GM12878 (cell line): Measurements from ENCODE around the gene FAM83G. TPM values are rescaled to one million over a fixed set of nuclear protein-coding genes. Genes with fewer than 3 reads are reported as not detected.

Experiments
- ATAC-seq: fragments of 200-7000 bp; cut with Tn5 transposase; 3 replicates; pipeline ENCODE4 v1.9.1; 2020; ENCODE audit warnings: mild to moderate bottlenecking, moderate library complexity
- BruUV-seq: library from RNA; stranded (reverse); fragments of 400-500 nt; replicated peaks from 2 replicates; lab custom pipeline; 2021; lab: Mats Ljungman, UMichigan
- CTCF ChIA-PET: fragments of 300-600 bp; sonication (Branson Sonifier 250); formaldehyde crosslinking; extraction: SDS; loops from one replicate; lab custom pipeline; 2021; ENCODE audit warnings: inconsistent platforms; lab: Yijun Ruan, JAX
- POLR2A ChIA-PET: fragments of 350-600 bp; formaldehyde crosslinking; extraction: SDS; loops from one replicate; lab custom pipeline; 2021; ENCODE audit warnings: inconsistent platforms; lab: Charles Lee
- RAD21 ChIA-PET: fragments of 300-600 bp; sonication (Branson Sonifier 250); formaldehyde crosslinking; loops from one replicate; lab custom pipeline; 2023; ENCODE audit warnings: antibody characterized with exemption; ENCODE audit not compliant: unreplicated experiment; lab: Charles Lee
- SMC1A ChIA-PET: fragments of 300-600 bp; sonication (Branson Sonifier 250); formaldehyde crosslinking; loops from one replicate; lab custom pipeline; 2023; ENCODE audit not compliant: unreplicated experiment, uncharacterized antibody; lab: Charles Lee
- DNase-seq: peaks from one replicate; pipeline ENCODE4 v3.0.0-alpha.2; 2011; ENCODE audit warnings: low read depth, low spot score
- FAIRE-seq: peaks from 3 replicates; lab custom pipeline; 2011; peaks lifted over from hg19 to GRCh38; lab: Jason Lieb, UNC
- H2AFZ ChIP-seq: 2 replicates; pipeline ENCODE4 v1.6.0; 2011; ENCODE audit warnings: low read depth, low read length, control low read depth; ENCODE audit not compliant: control insufficient read depth
- H3K27ac ChIP-seq: 2 replicates; pipeline ENCODE4 v1.5.1; 2011; ENCODE audit warnings: control low read depth; ENCODE audit not compliant: control insufficient read depth, insufficient read depth
- H3K27me3 ChIP-seq, 2 experiments: replicated peaks in 1 of 2; 2 replicates each; pipeline versions ENCODE4 v1.6.0 to v1.6.1; 2011; ENCODE audit warnings: low read length in 1 of 2; ENCODE audit not compliant: control insufficient read depth in 2 of 2, insufficient read depth in 2 of 2
- H3K36me3 ChIP-seq, 2 experiments: 2 replicates each; pipeline ENCODE4 v1.5.1; 2011; ENCODE audit warnings: low read length in 1 of 2; ENCODE audit not compliant: control insufficient read depth in 2 of 2, insufficient read depth in 2 of 2
- H3K4me1 ChIP-seq: 2 replicates; pipeline ENCODE4 v1.6.1; 2011; ENCODE audit warnings: mild to moderate bottlenecking, low read length, moderate library complexity, mixed read lengths; ENCODE audit not compliant: control insufficient read depth, insufficient read depth
- H3K4me2 ChIP-seq: 2 replicates; pipeline ENCODE4 v1.6.0; 2011; ENCODE audit warnings: control low read depth; ENCODE audit not compliant: control insufficient read depth, insufficient read depth
- H3K4me3 ChIP-seq: fragments of 200-600 bp; sonication (generic); 2 replicates; pipeline ENCODE4 v1.5.1; 2016
- H3K79me2 ChIP-seq: 2 replicates; pipeline ENCODE4 v1.6.0; 2011; ENCODE audit warnings: low read length; ENCODE audit not compliant: control insufficient read depth, insufficient read depth
- H3K9ac ChIP-seq: 2 replicates; pipeline ENCODE4 v1.8.0; 2011; ENCODE audit warnings: low read length, control low read depth, mixed read lengths; ENCODE audit not compliant: control insufficient read depth, insufficient read depth
- H3K9me3 ChIP-seq: replicated peaks from 3 replicates; pipeline ENCODE4 v1.5.1; 2011; ENCODE audit warnings: mild to moderate bottlenecking, low read length; ENCODE audit not compliant: control insufficient read depth, insufficient read depth
- H4K20me1 ChIP-seq: 2 replicates; pipeline ENCODE4 v1.6.0; 2011; ENCODE audit not compliant: control insufficient read depth, insufficient read depth
- HCFC1 ChIP-seq: fragments of 150-350 bp; IDR thresholded peaks from 2 replicates; pipeline ENCODE4 v1.6.1; 2014; ENCODE audit warnings: low read length
- POLR2AphosphoS2 ChIP-seq: IDR thresholded peaks from 2 replicates; pipeline ENCODE4 v1.6.1; 2011; ENCODE audit warnings: low read depth, mild to moderate bottlenecking, low read length, improper control_type of control experiment, moderate library complexity
- RBBP5 ChIP-seq: fragments of 200-600 bp; sonication (generic); conservative IDR thresholded peaks from 2 replicates; pipeline ENCODE4 v1.6.1; 2016
- SMARCA5 ChIP-seq: fragments of 450-650 bp; IDR thresholded peaks from 2 replicates; pipeline ENCODE4 v1.6.1; 2017; ENCODE audit warnings: mild to moderate bottlenecking
- SUPT20H ChIP-seq: IDR thresholded peaks from 2 replicates; pipeline ENCODE4 v1.6.1; 2011; ENCODE audit warnings: low read depth, mild to moderate bottlenecking, low read length, moderate library complexity, borderline replicate concordance; ENCODE audit not compliant: control insufficient read depth
- ZNF207 ChIP-seq: fragments of 450-650 bp; IDR thresholded peaks from 2 replicates; pipeline ENCODE4 v1.6.1; 2014; ENCODE audit warnings: antibody characterized with exemption, mild to moderate bottlenecking, borderline replicate concordance
- ZNF622 ChIP-seq: fragments of 450-650 bp; IDR thresholded peaks from 2 replicates; pipeline ENCODE4 v1.6.1; 2017; ENCODE audit warnings: mild to moderate bottlenecking, inconsistent platforms
- WGBS: methylation state at CpG from one replicate; pipeline ENCODE4 v1.1.6; 2016; ENCODE audit warnings: low lambda C conversion rate; ENCODE audit not compliant: insufficient replicate concordance, insufficient coverage; ENCODE audit errors: missing lambda C conversion rate; 5-methylcytosine and 5-hydroxymethylcytosine counted together
- in situ Hi-C: fragments of 300-500 bp; cut with MboI; formaldehyde crosslinking; loops from 9 replicates; pipeline ENCODE4 v1.14.3; 2018; ENCODE audit warnings: mixed read lengths
- intact Hi-C: fragments of 100-400 bp; cut with micrococcal nuclease; formaldehyde crosslinking; loops from one replicate; pipeline ENCODE4 v1.14.2; 2022; ENCODE audit not compliant: unreplicated experiment
- polyA plus RNA-seq, 11 experiments: library from polyadenylated mRNA; depleted of rRNA in 4 of 11; unstranded in 6 of 11; stranded (reverse) in 5 of 11; fragments of >200 nt; fragmentation: Nextera tagmentation in 4 of 11; fragmentation: Illumina TruSeq in 1 of 11; extraction: Ambion mirVana in 4 of 11; extraction: Trizol in 1 of 11; gene quantifications; 1 replicate in 1 of 11; 2 replicates in 10 of 11; pipeline versions ENCODE4 v1.2.1 to v1.2.3, GENCODE V29; 2011 to 2016; ENCODE audit warnings: inconsistent platforms in 2 of 11, missing spikeins in 2 of 11, low read depth in 1 of 11
- total RNA-seq, 4 experiments: library from RNA; depleted of rRNA in 3 of 4; stranded (reverse); fragments of >200 nt in 3 of 4; fragmentation: Illumina TruSeq in 1 of 4; extraction: Trizol in 1 of 4; gene quantifications; 2 replicates each; pipeline versions ENCODE4 v1.2.1 to v1.2.3, GENCODE V29; 2013 to 2021
- TF ChIP-seq, protein P1 (sequence below): IDR thresholded peaks from 2 replicates; pipeline ENCODE4 v1.6.1; 2012; ENCODE audit warnings: low read depth, low read length, improper control_type of control experiment
- TF ChIP-seq, protein P2 (sequence below): fragments of 150-350 bp; IDR thresholded peaks from 2 replicates; pipeline ENCODE4 v1.6.1; 2016; ENCODE audit warnings: low read depth, low read length
- TF ChIP-seq, protein P3 (sequence below): IDR thresholded peaks from 2 replicates; pipeline ENCODE4 v1.6.1; 2012; ENCODE audit warnings: low read depth, low read length, improper control_type of control experiment
- TF ChIP-seq, protein P4 (sequence below): IDR thresholded peaks from 2 replicates; pipeline ENCODE4 v1.6.1; 2011; ENCODE audit warnings: borderline replicate concordance, low read depth, mild to moderate bottlenecking, moderate library complexity, mixed read lengths, low read length; ENCODE audit not compliant: insufficient read depth; ENCODE audit errors: extremely low read length

The FAM83G gene
- total and polyA plus RNA-seq, 10 of the 15 experiments (the other 5 are each of a cell fraction or from before 2014, with no cell fraction given) = 0.03 to 16.7 (median 6.5) TPM

DNA sequence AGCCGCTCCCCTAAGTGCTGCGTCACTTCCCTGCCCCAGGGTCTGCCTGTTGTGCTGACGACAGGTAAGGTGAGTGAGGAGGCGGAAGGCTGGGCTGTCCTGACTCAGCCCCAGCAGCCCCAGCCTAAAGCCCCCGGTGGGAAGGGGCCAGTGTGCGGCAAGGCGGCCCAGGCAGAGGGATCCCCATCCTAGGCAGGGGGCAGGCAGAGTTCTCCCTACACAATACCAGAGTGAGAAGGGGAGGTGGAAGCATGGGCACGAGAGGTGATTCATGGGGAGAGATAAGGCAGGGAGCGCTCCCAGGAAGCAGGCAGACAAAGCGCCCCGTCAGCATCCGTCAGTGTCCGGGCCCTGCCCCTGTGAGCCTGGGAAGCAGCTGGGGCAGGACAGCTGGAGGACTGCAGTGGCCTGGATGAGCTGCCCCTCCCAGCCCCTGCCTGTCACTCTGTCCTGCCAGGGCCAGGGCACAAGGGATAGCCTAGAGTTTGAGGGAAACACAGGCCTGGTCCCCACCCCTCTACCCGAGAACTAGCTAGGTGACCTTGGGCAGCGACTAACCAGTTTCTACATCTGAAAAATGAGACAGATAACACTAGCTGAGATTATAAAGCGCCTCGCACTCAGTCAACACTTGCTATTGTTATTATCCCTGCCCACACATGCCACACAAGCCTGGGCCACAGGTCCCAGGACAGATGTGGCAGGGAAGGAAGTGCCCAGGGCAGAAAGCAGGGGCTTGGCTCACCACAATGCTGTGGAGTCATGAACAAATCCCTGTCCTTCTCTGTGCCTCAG is 3.8 kb downstream of the FAM83G start (continued):
- TF ChIP-seq, protein P1, sequence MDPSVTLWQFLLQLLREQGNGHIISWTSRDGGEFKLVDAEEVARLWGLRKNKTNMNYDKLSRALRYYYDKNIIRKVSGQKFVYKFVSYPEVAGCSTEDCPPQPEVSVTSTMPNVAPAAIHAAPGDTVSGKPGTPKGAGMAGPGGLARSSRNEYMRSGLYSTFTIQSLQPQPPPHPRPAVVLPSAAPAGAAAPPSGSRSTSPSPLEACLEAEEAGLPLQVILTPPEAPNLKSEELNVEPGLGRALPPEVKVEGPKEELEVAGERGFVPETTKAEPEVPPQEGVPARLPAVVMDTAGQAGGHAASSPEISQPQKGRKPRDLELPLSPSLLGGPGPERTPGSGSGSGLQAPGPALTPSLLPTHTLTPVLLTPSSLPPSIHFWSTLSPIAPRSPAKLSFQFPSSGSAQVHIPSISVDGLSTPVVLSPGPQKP = no peak
- no peak for TF ChIP-seq SMARCA5
- no peak for TF ChIP-seq ZNF207
- no peak for TF ChIP-seq RBBP5
- TF ChIP-seq SUPT20H = no peak

DNA sequence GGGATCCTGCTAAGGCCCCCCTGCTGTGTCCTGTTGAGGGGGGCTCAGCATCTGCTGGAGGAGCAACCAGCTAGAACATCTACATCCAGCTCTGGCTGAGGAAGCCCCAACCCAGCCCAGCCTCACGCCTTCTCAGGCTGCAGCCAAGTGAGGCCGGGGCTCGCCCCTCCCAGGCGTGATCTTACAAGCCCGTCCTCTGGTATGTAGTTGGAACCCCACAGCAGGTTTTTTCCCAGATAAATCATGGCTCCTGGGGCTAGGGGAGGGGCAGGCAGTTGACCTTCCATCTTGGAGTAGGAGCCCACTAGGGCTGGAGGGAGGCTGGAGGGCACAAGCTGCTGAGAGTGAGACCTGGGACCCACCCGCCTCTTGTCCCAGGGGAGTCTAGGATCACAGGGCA is 4.7 kb downstream of the FAM83G start:
- no peak for FAIRE-seq
- no peak overlapping the region for H3K4me2 ChIP-seq
- BruUV-seq = no TSS peak

More for the DNA sequence above, 4.7 kb downstream of the FAM83G start:
- ATAC-seq (no peak), DNase-seq (no peak)
- ChIA-PET POLR2A (no interaction called here), CTCF (no interaction called here), SMC1A (no interaction called here), RAD21 (interaction anchor here (1.4 kb wide), 1 partner anchor 39 kb away, joined by 5 read pairs; no protein-coding TSS in a partner anchor)
- peaks cover 6% of the 10 kb centered on the region; the same call in 2 of the 3 replicates for H3K9me3 ChIP-seq
- no peak overlapping the region for H2AFZ ChIP-seq
- intact Hi-C loops = no loop called here
- no peak overlapping the region for H3K27ac ChIP-seq
- WGBS = 81% methylated on average over 6 of the region's 6 CpGs
- H3K36me3 ChIP-seq = peaks cover 0 to 5% of the 10 kb centered on the region in 2 experiments; a peak in 3 of 4 replicates
- H3K4me1 ChIP-seq = peaks cover 22% of the 10 kb centered on the region
- H3K9ac ChIP-seq = no peak overlapping the region
- no peaks in the 10 kb centered on the region for H3K27me3 ChIP-seq
- no peaks in the 10 kb centered on the region for H4K20me1 ChIP-seq
- H3K4me3 ChIP-seq = no peak overlapping the region
- in situ Hi-C loops = no loop called here
- H3K79me2 ChIP-seq = peaks cover 12% of the 10 kb centered on the region
- TF ChIP-seq, protein P2, sequence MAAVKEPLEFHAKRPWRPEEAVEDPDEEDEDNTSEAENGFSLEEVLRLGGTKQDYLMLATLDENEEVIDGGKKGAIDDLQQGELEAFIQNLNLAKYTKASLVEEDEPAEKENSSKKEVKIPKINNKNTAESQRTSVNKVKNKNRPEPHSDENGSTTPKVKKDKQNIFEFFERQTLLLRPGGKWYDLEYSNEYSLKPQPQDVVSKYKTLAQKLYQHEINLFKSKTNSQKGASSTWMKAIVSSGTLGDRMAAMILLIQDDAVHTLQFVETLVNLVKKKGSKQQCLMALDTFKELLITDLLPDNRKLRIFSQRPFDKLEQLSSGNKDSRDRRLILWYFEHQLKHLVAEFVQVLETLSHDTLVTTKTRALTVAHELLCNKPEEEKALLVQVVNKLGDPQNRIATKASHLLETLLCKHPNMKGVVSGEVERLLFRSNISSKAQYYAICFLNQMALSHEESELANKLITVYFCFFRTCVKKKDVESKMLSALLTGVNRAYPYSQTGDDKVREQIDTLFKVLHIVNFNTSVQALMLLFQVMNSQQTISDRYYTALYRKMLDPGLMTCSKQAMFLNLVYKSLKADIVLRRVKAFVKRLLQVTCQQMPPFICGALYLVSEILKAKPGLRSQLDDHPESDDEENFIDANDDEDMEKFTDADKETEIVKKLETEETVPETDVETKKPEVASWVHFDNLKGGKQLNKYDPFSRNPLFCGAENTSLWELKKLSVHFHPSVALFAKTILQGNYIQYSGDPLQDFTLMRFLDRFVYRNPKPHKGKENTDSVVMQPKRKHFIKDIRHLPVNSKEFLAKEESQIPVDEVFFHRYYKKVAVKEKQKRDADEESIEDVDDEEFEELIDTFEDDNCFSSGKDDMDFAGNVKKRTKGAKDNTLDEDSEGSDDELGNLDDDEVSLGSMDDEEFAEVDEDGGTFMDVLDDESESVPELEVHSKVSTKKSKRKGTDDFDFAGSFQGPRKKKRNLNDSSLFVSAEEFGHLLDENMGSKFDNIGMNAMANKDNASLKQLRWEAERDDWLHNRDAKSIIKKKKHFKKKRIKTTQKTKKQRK = no peak
- no peak for TF ChIP-seq ZNF622
- TF ChIP-seq HCFC1 = no peak
- TF ChIP-seq, protein P3, sequence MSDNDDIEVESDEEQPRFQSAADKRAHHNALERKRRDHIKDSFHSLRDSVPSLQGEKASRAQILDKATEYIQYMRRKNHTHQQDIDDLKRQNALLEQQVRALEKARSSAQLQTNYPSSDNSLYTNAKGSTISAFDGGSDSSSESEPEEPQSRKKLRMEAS = no peak
- TF ChIP-seq, protein P4, sequence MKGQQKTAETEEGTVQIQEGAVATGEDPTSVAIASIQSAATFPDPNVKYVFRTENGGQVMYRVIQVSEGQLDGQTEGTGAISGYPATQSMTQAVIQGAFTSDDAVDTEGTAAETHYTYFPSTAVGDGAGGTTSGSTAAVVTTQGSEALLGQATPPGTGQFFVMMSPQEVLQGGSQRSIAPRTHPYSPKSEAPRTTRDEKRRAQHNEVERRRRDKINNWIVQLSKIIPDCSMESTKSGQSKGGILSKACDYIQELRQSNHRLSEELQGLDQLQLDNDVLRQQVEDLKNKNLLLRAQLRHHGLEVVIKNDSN = no peak
- TF ChIP-seq POLR2AphosphoS2 = no peak
